Measurements from ENCODE around the gene CACNA2D1. TPM values are rescaled to one million over a fixed set of nuclear protein-coding genes. Genes with fewer than 3 reads are reported as not detected.

The CACNA2D1 gene
- total RNA-seq, 1 experiment from 2014 or later: 36.2 TPM

- H3K9me3 ChIP-seq (ENCODE audit: control insufficient read depth, low read depth, low read length): no peaks in the 10 kb centered on the region
- H3K4me1 ChIP-seq (ENCODE audit: insufficient read depth, low read length): no peaks in the 10 kb centered on the region
- TF ChIP-seq CTCF (conservative IDR thresholded peaks at IDR 0.05): no peak
- Mint-ChIP-seq H3K27ac (no peak overlapping the region), H3K27me3 (ENCODE audit: low read depth) (no peaks in the 10 kb centered on the region), H3K9me3 (no peaks in the 10 kb centered on the region), H3K4me1 (peaks cover 6% of the 10 kb centered on the region in 2 experiments; a peak in 3 of 4 replicates), H3K36me3 (ENCODE audit: insufficient read depth in 1 of 3, low read depth in 3 of 3) (no peaks in the 10 kb centered on the region; a peak in 1 of 7 replicates), H3K4me3 (no peak overlapping the region)
- no peak overlapping the region for H4K91ac ChIP-seq (ENCODE audit: insufficient read length, low read depth, low read length)
- no peak overlapping the region for H2BK15ac ChIP-seq (ENCODE audit: low read depth, low read length)
- no peaks in the 10 kb centered on the region for H4K20me1 ChIP-seq (ENCODE audit: control insufficient read depth, insufficient read depth, insufficient read length)
- H2BK5ac ChIP-seq (ENCODE audit: insufficient read length, low read length): no peak overlapping the region
- no peak overlapping the region for H3K23ac ChIP-seq (ENCODE audit: insufficient read length, low read depth, low read length)
- no peaks in the 10 kb centered on the region for H3K79me2 ChIP-seq (ENCODE audit: insufficient read depth, low read length)
- no peak overlapping the region for H3K14ac ChIP-seq (ENCODE audit: insufficient read depth, low read length)
- H3K79me1 ChIP-seq (ENCODE audit: insufficient read depth, low read depth, low read length, poor library complexity, severe bottlenecking): no peaks in the 10 kb centered on the region
- no peak overlapping the region for H4K5ac ChIP-seq (ENCODE audit: insufficient read length, low read depth, low read length)
- no peak overlapping the region for H3K18ac ChIP-seq (ENCODE audit: insufficient read length, low read depth, low read length)
- H3K4ac ChIP-seq (ENCODE audit: low read depth, low read length): no peak overlapping the region
- H3K23me2 ChIP-seq (ENCODE audit: insufficient read length, low read depth, low read length, poor library complexity, severe bottlenecking): no peaks in the 10 kb centered on the region
- no peak overlapping the region for H2AFZ ChIP-seq (ENCODE audit: low read length)
- no peak overlapping the region for H4K8ac ChIP-seq (replicated peaks; ENCODE audit: insufficient read length, low read depth, low read length)
- H2AK5ac ChIP-seq (ENCODE audit: insufficient read length, low read length): no peak overlapping the region
- no peak overlapping the region for H2BK20ac ChIP-seq (ENCODE audit: low read depth, low read length, poor library complexity, severe bottlenecking)
- no peak overlapping the region for H3K4me2 ChIP-seq (ENCODE audit: insufficient read depth, insufficient read length, low read length)
- no peak overlapping the region for H3T11ph ChIP-seq (ENCODE audit: low read length)
- no peak overlapping the region for H3K27ac ChIP-seq (ENCODE audit: insufficient read length, low read depth, low read length)
- H2BK120ac ChIP-seq (ENCODE audit: low read depth, low read length, poor library complexity, severe bottlenecking): no peak overlapping the region
- H2BK12ac ChIP-seq (ENCODE audit: insufficient read length, low read depth, low read length): no peak overlapping the region
- H3K27me3 ChIP-seq (ENCODE audit: insufficient read depth, low read length): no peaks in the 10 kb centered on the region
- no peak overlapping the region for H3K9ac ChIP-seq (ENCODE audit: extremely low read depth, insufficient read length, low read length)
- H3K56ac ChIP-seq (ENCODE audit: insufficient read length, low read depth, low read length): no peak overlapping the region
- no peak for DNase-seq
These were observed 506.5 kb downstream of the CACNA2D1 start for GRCh38 chr7:81937091-81937490.
